GM20000 (cell line): ENCODE measurements around the gene TEDDM1.

Experiments used
- DNase-seq: peaks from one replicate; pipeline ENCODE4 v3.0.0; 2012; ENCODE audit warnings: low spot score
- TF ChIP-seq, protein P1 (sequence below): IDR thresholded peaks from 2 replicates; pipeline ENCODE4 v1.5.1; 2012; ENCODE audit warnings: mild to moderate bottlenecking, control low read depth; ENCODE audit errors: extremely low read depth, missing control alignments

The TEDDM1 gene

DNA sequence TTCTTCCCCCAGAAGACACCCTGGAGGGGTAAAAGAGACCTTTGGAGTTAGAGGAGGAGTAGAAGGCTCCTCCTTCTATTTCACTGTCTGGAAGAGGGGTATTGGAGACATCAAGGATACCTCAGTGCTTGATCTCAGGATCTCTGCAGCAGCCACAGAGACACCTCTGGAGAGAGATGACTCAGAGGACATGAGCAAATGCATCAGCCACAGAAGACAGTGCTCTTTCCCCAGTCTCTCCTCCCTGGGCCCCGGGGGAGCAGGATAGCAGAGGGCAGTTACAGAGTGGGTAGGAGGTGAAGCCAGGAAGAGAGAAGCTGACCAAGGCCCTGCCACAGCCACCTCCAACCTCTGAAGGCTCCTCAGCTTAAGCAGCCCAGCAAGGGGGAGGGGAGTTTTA is 15.3 kb upstream of the TEDDM1 start:
- no peak for DNase-seq
- TF ChIP-seq, protein P1, sequence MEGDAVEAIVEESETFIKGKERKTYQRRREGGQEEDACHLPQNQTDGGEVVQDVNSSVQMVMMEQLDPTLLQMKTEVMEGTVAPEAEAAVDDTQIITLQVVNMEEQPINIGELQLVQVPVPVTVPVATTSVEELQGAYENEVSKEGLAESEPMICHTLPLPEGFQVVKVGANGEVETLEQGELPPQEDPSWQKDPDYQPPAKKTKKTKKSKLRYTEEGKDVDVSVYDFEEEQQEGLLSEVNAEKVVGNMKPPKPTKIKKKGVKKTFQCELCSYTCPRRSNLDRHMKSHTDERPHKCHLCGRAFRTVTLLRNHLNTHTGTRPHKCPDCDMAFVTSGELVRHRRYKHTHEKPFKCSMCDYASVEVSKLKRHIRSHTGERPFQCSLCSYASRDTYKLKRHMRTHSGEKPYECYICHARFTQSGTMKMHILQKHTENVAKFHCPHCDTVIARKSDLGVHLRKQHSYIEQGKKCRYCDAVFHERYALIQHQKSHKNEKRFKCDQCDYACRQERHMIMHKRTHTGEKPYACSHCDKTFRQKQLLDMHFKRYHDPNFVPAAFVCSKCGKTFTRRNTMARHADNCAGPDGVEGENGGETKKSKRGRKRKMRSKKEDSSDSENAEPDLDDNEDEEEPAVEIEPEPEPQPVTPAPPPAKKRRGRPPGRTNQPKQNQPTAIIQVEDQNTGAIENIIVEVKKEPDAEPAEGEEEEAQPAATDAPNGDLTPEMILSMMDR, result no peak

DNA sequence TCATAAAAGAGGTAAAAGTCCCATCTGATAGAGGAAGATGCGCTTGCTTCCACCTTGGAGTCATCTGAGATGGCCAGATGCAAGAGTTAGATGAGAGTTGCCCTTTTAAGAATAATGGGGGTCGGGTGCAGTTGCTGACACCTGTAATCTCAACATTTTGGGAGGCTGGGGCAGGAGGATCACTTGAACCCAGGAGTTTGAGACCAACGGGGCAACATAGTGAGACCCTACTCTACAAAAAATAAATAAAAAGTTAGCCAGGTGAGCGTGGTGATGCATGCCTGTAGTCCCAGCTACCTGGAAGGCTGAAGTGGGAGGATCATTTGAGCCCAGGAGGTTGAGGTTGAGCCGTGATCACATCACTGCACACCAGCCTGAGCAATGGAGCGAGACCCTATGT is 13.5 kb upstream of the TEDDM1 start:
- no peak for DNase-seq

DNA sequence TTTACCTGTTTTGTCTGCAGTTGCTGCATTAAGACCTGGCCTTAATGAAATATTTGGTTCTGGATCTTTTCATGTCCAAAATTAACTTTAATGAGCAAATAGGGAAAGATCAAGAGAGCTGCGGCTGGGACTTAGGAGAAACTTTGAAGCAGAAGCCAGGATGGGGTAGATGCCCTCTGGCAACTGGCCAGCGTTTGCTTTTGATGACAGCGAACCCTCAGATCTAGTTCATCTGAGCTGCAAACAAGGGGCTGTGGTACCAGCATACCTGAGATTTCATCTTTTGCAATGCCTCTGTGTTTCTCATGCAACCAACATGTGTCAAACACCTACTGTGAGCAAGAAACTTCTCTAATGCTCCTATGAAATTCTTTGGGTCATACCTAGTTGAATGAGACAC is 13.0 kb upstream of the TEDDM1 start:
- no peak for DNase-seq
- TF ChIP-seq, protein P1, result no peak

More for the DNA sequence above, 13.5 kb upstream of the TEDDM1 start:
- TF ChIP-seq, protein P1, result no peak

DNA sequence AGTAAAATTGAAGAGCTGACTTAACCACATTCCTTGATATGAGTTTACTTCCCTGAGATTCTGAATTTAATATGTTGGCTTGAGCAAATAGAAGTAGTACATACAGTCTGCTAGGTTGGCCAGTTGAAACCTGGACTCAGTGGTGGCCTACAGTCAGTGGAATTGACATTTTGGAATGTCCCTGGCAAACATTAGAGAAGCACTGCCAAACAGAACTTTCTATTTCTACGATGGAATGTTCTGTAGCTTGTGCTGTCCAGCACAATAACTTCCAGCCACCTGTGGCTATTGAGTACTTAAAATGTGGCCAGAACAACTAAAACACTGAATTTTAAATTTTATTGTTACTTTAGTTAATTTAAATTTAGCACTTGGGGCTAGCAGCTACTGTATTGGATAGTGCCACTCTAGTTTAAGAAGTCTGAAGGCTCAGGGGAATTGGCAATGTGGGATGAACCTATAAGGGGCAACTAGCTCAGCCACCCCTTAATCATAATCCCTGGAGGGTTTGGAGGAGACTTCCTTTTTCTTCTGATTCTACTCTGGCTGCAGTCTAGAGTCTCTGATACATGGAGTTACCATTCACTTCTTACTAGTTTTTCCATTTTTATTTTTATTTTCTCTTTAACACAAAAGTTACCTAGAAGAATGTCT is 10.3 kb upstream of the TEDDM1 start:
- DNase-seq, result no peak
- TF ChIP-seq, protein P1, result no peak

GRCh38 chr1:182410138-182410537 is 9.7 kb upstream of the TEDDM1 start:
- no peak for DNase-seq
- TF ChIP-seq, protein P1, result no peak

DNA sequence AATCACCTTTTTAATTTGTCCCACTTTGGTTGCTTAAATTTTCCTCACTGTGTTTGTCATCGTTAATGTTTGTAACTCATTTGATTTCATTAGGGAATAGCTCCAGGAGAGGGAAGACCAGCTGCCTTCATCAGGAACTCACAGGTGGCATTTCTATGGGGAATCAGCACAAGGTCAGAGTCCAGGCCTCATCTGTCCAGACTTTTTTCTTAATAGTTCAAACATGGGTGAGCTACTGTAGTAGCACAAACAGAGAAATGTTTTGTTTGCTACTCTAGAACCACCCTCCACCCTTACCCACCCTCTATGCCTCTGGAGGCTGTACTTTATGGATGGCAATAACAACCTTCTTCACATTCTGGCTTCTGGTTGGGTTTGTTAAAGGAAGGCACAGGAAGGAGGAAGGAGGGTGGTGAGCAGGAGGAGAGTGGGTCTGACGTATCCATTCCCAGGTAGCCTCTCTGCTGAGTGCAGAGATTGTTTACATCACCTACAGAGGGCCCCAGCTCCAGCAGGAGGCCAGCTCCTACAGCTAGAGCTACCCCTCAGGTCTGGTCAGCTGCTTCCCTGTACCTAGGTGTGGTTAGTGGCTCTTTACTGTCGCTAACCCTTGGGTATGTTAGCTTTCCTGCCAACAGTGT is 8.1 kb upstream of the TEDDM1 start:
- TF ChIP-seq, protein P1, result no peak
- no peak for DNase-seq

GRCh38 chr1:182407724-182408123 is 7.3 kb upstream of the TEDDM1 start:
- TF ChIP-seq, protein P1, result no peak
- no peak for DNase-seq
